Measurements from ENCODE around the gene PIM3. TPM values are rescaled to one million over a fixed set of nuclear protein-coding genes. Genes with fewer than 3 reads are reported as not detected.

PIM3 gene
- total RNA-seq, 1 experiment from 2014 or later: 42.9 TPM

Small RNA genes lying within 50 kb of the gene (microRNA-seq; reads per million reads assigned to microRNA genes)
- 4.2 reads per million, percentile 9 among the genes with 10 or more reads in this experiment for gene MIR6821 (ENCODE audit: borderline number of aligned reads)

Other genes starting within 250 kb of the PIM3 start
- 36.4 to 37.9 TPM (median 36.6 TPM) in 3 replicates for gene BRD1, start 132.9 kb upstream of the PIM3 start, total RNA-seq (2021)
- 24.7 to 29.2 TPM (median 24.8 TPM) in 3 replicates for gene ZBED4, start 106.9 kb upstream of the PIM3 start, total RNA-seq (2021)
- 26.5 to 29.2 TPM (median 26.7 TPM) in 3 replicates for gene ALG12, start 42.3 kb upstream of the PIM3 start, total RNA-seq (2021)
- 34.9 to 42.8 TPM (median 35.2 TPM) in 3 replicates for gene CRELD2, start 42.1 kb upstream of the PIM3 start, total RNA-seq (2021)
- gene IL17REL, start 52.0 kb downstream of the PIM3 start, total RNA-seq (2021): 0.23 to 0.34 TPM (median 0.24 TPM) in 3 replicates
- 0.30 TPM in 1 of 3 replicates, not detected in the others for gene TTLL8, start 97.5 kb downstream of the PIM3 start, total RNA-seq (2021)
- gene MLC1, start 124.7 kb downstream of the PIM3 start, total RNA-seq (2021): 0.13 to 0.16 TPM (median 0.16 TPM) in 3 replicates
- gene MOV10L1, start 129.2 kb downstream of the PIM3 start, total RNA-seq (2021): not detected in 3 replicates
- 10.2 to 10.7 TPM (median 10.3 TPM) in 3 replicates for gene PANX2, start 210.0 kb downstream of the PIM3 start, total RNA-seq (2021)
- gene TRABD, start 225.1 kb downstream of the PIM3 start, total RNA-seq (2021): 79.9 to 90.4 TPM (median 81.3 TPM) in 3 replicates
- gene SELENOO, start 240.2 kb downstream of the PIM3 start, total RNA-seq (2021): 27.0 to 29.8 TPM (median 28.8 TPM) in 3 replicates